CD4-positive, CD25-positive, alpha-beta regulatory T cell (primary cell): ENCODE data around the gene CLEC4F. TPM values are rescaled to one million over a fixed set of nuclear protein-coding genes. Genes with fewer than 3 reads are reported as not detected.
A peak's percentile ranks its signal among the peaks of the same experiment; 100 is the strongest.

Experiments
- ATAC-seq, 2 donors: fragments of 150-1000 bp; cut with Tn5 transposase; one replicate each; pipeline ENCODE4 v1.10.0; 2021; ENCODE audit warnings: low read depth in 2 of 2, moderate number of reproducible peaks in 2 of 2, moderate library complexity in 1 of 2
- DNase-seq, 3 donors: peaks; one replicate each; pipeline versions ENCODE4 v3.0.0 to v3.0.0-alpha.2; 2012 to 2022; ENCODE audit warnings: mixed read lengths in 1 of 3
- H3K27ac ChIP-seq: one replicate; pipeline ENCODE4 v1.7.0; 2013; ENCODE audit warnings: mild to moderate bottlenecking, low read length; ENCODE audit not compliant: insufficient read depth, poor library complexity, severe bottlenecking
- H3K27me3 ChIP-seq: one replicate; pipeline ENCODE4 v1.7.0; 2013; ENCODE audit warnings: low read length; ENCODE audit not compliant: control insufficient read depth, insufficient read depth
- H3K36me3 ChIP-seq: one replicate; pipeline ENCODE4 v1.7.0; 2013; ENCODE audit warnings: mild to moderate bottlenecking, low read length, moderate library complexity; ENCODE audit not compliant: control insufficient read depth, insufficient read depth
- H3K4me1 ChIP-seq: 2 replicates; pipeline ENCODE4 v1.7.0; 2013; ENCODE audit warnings: mild to moderate bottlenecking, low read length; ENCODE audit not compliant: insufficient read depth, control insufficient read depth, poor library complexity, severe bottlenecking
- H3K4me3 ChIP-seq: one replicate; pipeline ENCODE4 v1.7.0; 2013; ENCODE audit warnings: low read depth, mild to moderate bottlenecking, low read length, moderate library complexity
- H3K9me3 ChIP-seq, 2 experiments: 1 replicate in 1 of 2; 2 replicates in 1 of 2; pipeline ENCODE4 v1.7.0; 2013; ENCODE audit warnings: low read length in 2 of 2, mild to moderate bottlenecking in 1 of 2, moderate library complexity in 1 of 2; ENCODE audit not compliant: control insufficient read depth in 2 of 2
- H3K27ac Mint-ChIP-seq, 3 donors: one replicate each; pipeline ENCODE4 v1.8.0; 2020 to 2022; ENCODE audit warnings: mild to moderate bottlenecking in 3 of 3, mixed read lengths in 3 of 3, moderate library complexity in 2 of 3
- H3K27me3 Mint-ChIP-seq: one replicate; pipeline ENCODE4 v1.8.0; 2022; ENCODE audit warnings: mild to moderate bottlenecking, mixed read lengths
- H3K36me3 Mint-ChIP-seq: one replicate; pipeline ENCODE4 v1.8.0; 2020; ENCODE audit warnings: mixed read lengths
- H3K4me1 Mint-ChIP-seq, 4 donors: one replicate each; pipeline ENCODE4 v1.8.0; 2020 to 2022; ENCODE audit warnings: mixed read lengths in 4 of 4, mild to moderate bottlenecking in 1 of 4
- H3K4me3 Mint-ChIP-seq, 4 donors: one replicate each; pipeline ENCODE4 v1.8.0; 2020 to 2022; ENCODE audit warnings: mild to moderate bottlenecking in 4 of 4, mixed read lengths in 4 of 4, moderate library complexity in 3 of 4
- H3K9me3 Mint-ChIP-seq, 7 donors: one replicate each; pipeline ENCODE4 v1.8.0; 2020 to 2022; ENCODE audit warnings: mixed read lengths in 7 of 7, mild to moderate bottlenecking in 3 of 7, moderate library complexity in 2 of 7
- polyA plus RNA-seq, 4 donors: library from polyadenylated mRNA; unstranded; fragments of 300-500 nt; fragmentation: Illumina TruSeq; gene quantifications; one replicate each; pipeline ENCODE4 v1.2.3, GENCODE V29; 2021
- total RNA-seq: library from RNA; stranded (reverse); gene quantifications from one replicate; pipeline ENCODE4 v1.2.3, GENCODE V29; 2022

The CLEC4F gene
- total and polyA plus RNA-seq, 5 donors from 2014 or later = not detected

DNA sequence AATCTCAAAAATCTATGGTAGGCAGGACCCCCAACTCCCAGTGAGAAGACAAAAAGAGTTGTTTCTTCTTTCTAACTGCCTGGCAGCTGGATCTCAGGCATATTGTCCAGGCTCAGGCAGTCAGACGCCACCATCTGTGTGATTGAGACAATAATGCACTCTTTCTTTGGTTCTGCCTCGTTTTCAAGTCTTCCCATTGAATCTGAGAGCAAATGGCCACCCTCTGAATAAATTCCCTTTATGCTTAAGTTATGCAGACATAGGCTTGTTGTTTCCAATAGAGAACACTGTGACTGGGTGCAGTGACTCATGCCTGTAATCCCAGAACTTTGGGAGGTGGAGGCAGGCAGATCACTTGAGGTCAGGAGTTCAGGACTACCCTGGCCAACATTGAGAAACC lies 30.5 kb upstream of the CLEC4F start:
- H3K27me3 Mint-ChIP-seq = peaks cover 8% of the 10 kb centered on the region
- H3K9me3 ChIP-seq = no peaks in the 10 kb centered on the region
- DNase-seq = no peak
- H3K4me3 ChIP-seq = no peak overlapping the region
- no peaks in the 10 kb centered on the region for H3K4me1 ChIP-seq
- H3K4me1 Mint-ChIP-seq = peaks cover 0 to 7% (median 4%) of the 10 kb centered on the region in 4 donors
- H3K27me3 ChIP-seq = no peaks in the 10 kb centered on the region
- peaks cover 0 to 2% (median 0%) of the 10 kb centered on the region in 7 donors for H3K9me3 Mint-ChIP-seq
- no peak overlapping the region for H3K27ac Mint-ChIP-seq
- no peak for ATAC-seq
- H3K4me3 Mint-ChIP-seq = no peak overlapping the region
- no peaks in the 10 kb centered on the region for H3K36me3 ChIP-seq
- H3K27ac ChIP-seq = no peak overlapping the region
- H3K36me3 Mint-ChIP-seq = no peaks in the 10 kb centered on the region

GRCh38 chr2:70842401-70842800 lies 22.0 kb upstream of the CLEC4F start:
- H3K27ac Mint-ChIP-seq = no peak overlapping the region
- H3K4me3 Mint-ChIP-seq = no peak overlapping the region
- H3K27me3 Mint-ChIP-seq = peaks cover 23% of the 10 kb centered on the region
- H3K9me3 Mint-ChIP-seq = peaks cover 0 to 12% (median 0%) of the 10 kb centered on the region in 7 donors
- Histone ChIP-seq H3K9me3 (no peaks in the 10 kb centered on the region), H3K4me1 (no peaks in the 10 kb centered on the region), H3K27ac (no peak overlapping the region), H3K4me3 (no peak overlapping the region), H3K36me3 (no peaks in the 10 kb centered on the region), H3K27me3 (no peaks in the 10 kb centered on the region)
- ATAC-seq (no peak), DNase-seq (no peak)
- H3K36me3 Mint-ChIP-seq = no peaks in the 10 kb centered on the region
- peaks cover 0 to 4% (median 0%) of the 10 kb centered on the region in 4 donors for H3K4me1 Mint-ChIP-seq

DNA sequence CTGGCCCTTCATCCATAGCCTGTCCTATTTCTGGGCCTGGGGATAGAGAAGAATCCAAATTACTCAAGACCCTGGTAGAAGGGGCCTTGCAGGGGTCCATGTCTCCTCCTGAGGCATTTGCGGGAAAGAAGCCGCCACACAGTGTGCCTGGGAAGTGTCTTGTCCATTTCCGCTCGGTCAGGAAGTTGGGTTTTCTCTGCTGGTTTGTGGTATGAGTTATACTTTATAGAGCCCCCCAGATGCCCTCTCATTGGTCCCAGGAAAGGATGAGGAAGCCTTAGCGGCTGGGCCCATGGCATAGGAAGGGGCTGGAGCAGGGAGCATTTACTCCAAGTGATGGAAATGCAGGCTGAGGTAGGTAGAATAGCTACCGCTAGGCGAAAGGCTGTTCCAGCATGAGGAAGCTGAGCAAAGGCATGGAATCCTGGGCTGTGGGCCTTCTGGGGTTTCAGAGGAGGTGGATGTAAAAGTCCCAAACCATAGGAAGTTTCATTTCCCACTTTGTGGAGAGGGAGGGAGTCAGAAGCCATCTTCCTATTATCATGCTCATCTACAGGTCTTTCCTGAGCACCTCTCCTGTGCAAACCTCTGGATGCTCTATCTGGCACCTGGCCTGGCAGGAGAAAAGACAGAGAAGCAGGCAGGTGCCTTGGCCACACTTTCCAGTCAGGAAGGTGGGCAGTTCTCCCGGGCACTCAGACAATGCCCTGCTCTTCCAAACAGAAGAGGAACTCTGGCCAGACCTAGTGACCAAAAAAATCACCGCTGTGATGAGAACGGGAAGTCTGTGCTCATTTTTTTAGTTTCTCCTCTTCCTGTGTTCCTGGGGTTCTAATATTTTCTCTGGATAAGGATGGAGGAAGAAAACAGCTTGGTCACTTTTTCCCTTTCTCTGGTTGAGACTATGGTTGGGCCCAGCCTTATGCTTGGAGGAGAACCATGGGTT lies 17.9 kb upstream of the CLEC4F start:
- H3K9me3 Mint-ChIP-seq = peaks cover 0 to 11% (median 0%) of the 10 kb centered on the region in 7 donors
- Histone ChIP-seq H3K27ac (no peak overlapping the region), H3K4me1 (no peaks in the 10 kb centered on the region), H3K27me3 (no peaks in the 10 kb centered on the region), H3K9me3 (no peaks in the 10 kb centered on the region), H3K36me3 (no peaks in the 10 kb centered on the region), H3K4me3 (no peak overlapping the region)
- no peak overlapping the region for H3K4me3 Mint-ChIP-seq
- H3K27ac Mint-ChIP-seq = peak overlapping the region in 1 of 3 donors; percentile 76
- DNase-seq = no peak
- peaks cover 2% of the 10 kb centered on the region for H3K27me3 Mint-ChIP-seq
- no peaks in the 10 kb centered on the region for H3K4me1 Mint-ChIP-seq
- no peak for ATAC-seq
- no peaks in the 10 kb centered on the region for H3K36me3 Mint-ChIP-seq

- Mint-ChIP-seq H3K4me3 (no peak within 1 kb of the TSS), H3K9me3 (peaks cover 0 to 3% (median 0%) of the 10 kb centered on the region in 7 donors)
Measured at GRCh38 chr2:70835643-70836042, 15.2 kb upstream of the CLEC4F start, which contains the start of gene CD207. TSS of gene CD207 (minus strand) at chr2:70835816. CDS start at chr2:70835776, 40 bp downstream.

GRCh38 chr2:70834881-70835280 lies 14.5 kb upstream of the CLEC4F start:
- H3K27me3 ChIP-seq = no peaks in the 10 kb centered on the region
- H3K27me3 Mint-ChIP-seq = peaks cover 10% of the 10 kb centered on the region
- no peaks in the 10 kb centered on the region for H3K36me3 Mint-ChIP-seq
- H3K9me3 Mint-ChIP-seq = peaks cover 0 to 3% (median 0%) of the 10 kb centered on the region in 7 donors
- no peak overlapping the region for H3K4me3 Mint-ChIP-seq
- H3K27ac Mint-ChIP-seq = no peak overlapping the region
- no peaks in the 10 kb centered on the region for H3K36me3 ChIP-seq
- no peaks in the 10 kb centered on the region for H3K4me1 ChIP-seq
- ATAC-seq (no peak), DNase-seq (no peak)
- no peak overlapping the region for H3K27ac ChIP-seq
- H3K9me3 ChIP-seq = no peaks in the 10 kb centered on the region
- no peaks in the 10 kb centered on the region for H3K4me1 Mint-ChIP-seq
- H3K4me3 ChIP-seq = no peak overlapping the region

More at GRCh38 chr2:70835643-70836042, 15.2 kb upstream of the CLEC4F start, which contains the start of gene CD207:
- ATAC-seq = no peak
- Mint-ChIP-seq H3K4me1 (no peaks in the 10 kb centered on the region), H3K27me3 (peaks cover 7% of the 10 kb centered on the region), H3K27ac (no peak within 1 kb of the TSS), H3K36me3 (no peaks in the 10 kb centered on the region)
- H3K4me1 ChIP-seq = no peaks in the 10 kb centered on the region
- H3K27ac ChIP-seq = no peak within 1 kb of the TSS
- no peaks in the 10 kb centered on the region for H3K27me3 ChIP-seq
- H3K9me3 ChIP-seq = no peaks in the 10 kb centered on the region
- no peak within 1 kb of the TSS for H3K4me3 ChIP-seq
- DNase-seq = no peak
- H3K36me3 ChIP-seq = no peaks in the 10 kb centered on the region

DNA sequence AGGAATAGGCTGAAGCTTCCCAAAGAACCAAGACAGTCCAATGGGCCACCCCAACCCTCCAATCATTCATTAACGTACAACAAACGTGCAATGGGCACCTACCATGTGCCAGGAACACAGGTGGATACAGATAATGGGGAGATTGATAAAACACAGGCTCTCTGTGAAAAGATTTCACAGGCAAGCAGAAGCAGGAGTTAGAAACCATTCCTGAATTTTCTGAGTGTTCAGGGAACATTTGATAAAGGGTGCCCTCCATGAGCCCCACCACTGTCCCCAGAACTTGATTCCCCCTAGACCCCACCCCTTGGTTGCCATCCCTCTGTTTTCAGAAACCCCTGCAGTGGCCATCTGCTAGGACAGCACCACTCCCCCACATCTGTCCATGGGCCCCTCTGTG lies 13.7 kb upstream of the CLEC4F start:
- peaks cover 0 to 3% (median 0%) of the 10 kb centered on the region in 7 donors for H3K9me3 Mint-ChIP-seq
- ATAC-seq (no peak), DNase-seq (no peak)
- H3K36me3 ChIP-seq = no peaks in the 10 kb centered on the region
- H3K4me1 Mint-ChIP-seq = no peaks in the 10 kb centered on the region
- no peak overlapping the region for H3K27ac ChIP-seq
- no peak overlapping the region for H3K27ac Mint-ChIP-seq
- no peaks in the 10 kb centered on the region for H3K27me3 ChIP-seq
- no peaks in the 10 kb centered on the region for H3K36me3 Mint-ChIP-seq
- no peak overlapping the region for H3K4me3 ChIP-seq
- peaks cover 10% of the 10 kb centered on the region for H3K27me3 Mint-ChIP-seq
- no peaks in the 10 kb centered on the region for H3K9me3 ChIP-seq
- H3K4me3 Mint-ChIP-seq = no peak overlapping the region
- H3K4me1 ChIP-seq = no peaks in the 10 kb centered on the region

GRCh38 chr2:70833246-70833645 lies 12.8 kb upstream of the CLEC4F start:
- Mint-ChIP-seq H3K9me3 (peaks cover 0 to 2% (median 0%) of the 10 kb centered on the region in 7 donors), H3K27ac (no peak overlapping the region), H3K4me1 (no peaks in the 10 kb centered on the region), H3K36me3 (no peaks in the 10 kb centered on the region), H3K4me3 (no peak overlapping the region), H3K27me3 (peaks cover 10% of the 10 kb centered on the region)
- H3K27ac ChIP-seq = no peak overlapping the region
- no peak overlapping the region for H3K4me3 ChIP-seq
- no peaks in the 10 kb centered on the region for H3K36me3 ChIP-seq
- ATAC-seq (no peak), DNase-seq (no peak)
- H3K4me1 ChIP-seq = no peaks in the 10 kb centered on the region
- H3K27me3 ChIP-seq = no peaks in the 10 kb centered on the region
- no peaks in the 10 kb centered on the region for H3K9me3 ChIP-seq
